ENCODE measurements around the gene NDFIP2. TPM values are rescaled to one million over a fixed set of nuclear protein-coding genes. Genes with fewer than 3 reads are reported as not detected.

The NDFIP2 gene
- total RNA-seq, 2 donors from 2014 or later: 84.2 to 130 TPM

- H3K9ac ChIP-seq (ENCODE audit: low read depth in 2 of 2, low read length in 2 of 2): no peak overlapping the region
- intact Hi-C loops (cut with DNase I): no loop called here
- no peaks in the 10 kb centered on the region for H3K27me3 ChIP-seq
- no peak for TF ChIP-seq CTCF (IDR thresholded peaks at IDR 0.05)
- H3K4me1 ChIP-seq: no peaks in the 10 kb centered on the region
- DNase-seq: no peak
- no peak overlapping the region for H3K4me3 ChIP-seq
- no peaks in the 10 kb centered on the region for H3K36me3 ChIP-seq
- H3K9me3 ChIP-seq: no peaks in the 10 kb centered on the region
- no peak overlapping the region for H3K27ac ChIP-seq
These were observed 68.6 kb downstream of the NDFIP2 start for GRCh38 chr13:79549355-79550106.

DNA sequence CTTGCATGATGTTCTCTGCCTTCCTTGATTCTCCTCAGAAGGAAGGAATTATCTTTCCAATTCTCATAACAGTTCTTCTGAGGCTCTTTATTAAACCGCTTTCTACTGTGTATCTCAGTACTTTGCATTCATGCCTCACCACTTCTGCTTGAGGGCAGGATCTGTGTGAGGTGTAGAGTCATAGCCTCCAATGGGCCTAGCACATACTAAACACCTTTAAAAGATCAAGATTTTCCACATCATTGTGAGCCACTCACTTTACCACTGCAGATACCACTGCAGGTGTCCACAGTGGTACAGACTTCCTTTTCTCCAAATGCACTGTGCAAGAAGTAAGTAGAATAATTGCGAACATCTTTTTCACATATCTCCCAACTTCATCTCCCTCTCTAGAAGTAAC lies 76.7 kb downstream of the NDFIP2 start:
- no peaks in the 10 kb centered on the region for H3K27me3 ChIP-seq
- no peak for DNase-seq
- no peak overlapping the region for H3K9ac ChIP-seq (ENCODE audit: low read depth in 2 of 2, low read length in 2 of 2)
- no peak overlapping the region for H3K27ac ChIP-seq
- intact Hi-C loops (cut with DNase I): no loop called here
- no peaks in the 10 kb centered on the region for H3K4me1 ChIP-seq
- no peaks in the 10 kb centered on the region for H3K36me3 ChIP-seq
- no peaks in the 10 kb centered on the region for H3K9me3 ChIP-seq
- H3K4me3 ChIP-seq: no peak overlapping the region
- TF ChIP-seq CTCF (IDR thresholded peaks at IDR 0.05): no peak

DNA sequence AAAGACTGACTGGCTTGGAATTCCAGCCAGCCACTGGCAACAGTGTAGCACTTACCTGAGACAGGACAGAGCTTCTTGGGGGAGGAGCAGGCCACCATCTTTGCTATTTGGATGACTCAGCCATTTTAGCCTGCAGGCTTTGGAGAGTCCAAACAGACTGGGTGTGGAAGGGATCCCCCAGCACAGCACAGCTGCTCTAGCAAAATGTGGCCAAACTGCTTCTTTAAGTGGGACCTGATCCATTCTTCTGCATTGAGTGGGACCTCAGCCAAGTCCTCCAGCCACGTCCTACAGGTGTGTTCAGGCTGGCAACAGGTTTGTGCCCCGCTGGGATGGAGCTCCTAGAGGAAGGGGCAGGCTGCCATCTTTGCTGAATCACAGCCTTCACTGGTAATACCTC lies 80.0 kb downstream of the NDFIP2 start:
- no peaks in the 10 kb centered on the region for H3K4me1 ChIP-seq
- H3K9me3 ChIP-seq: no peaks in the 10 kb centered on the region
- DNase-seq: no peak
- no peaks in the 10 kb centered on the region for H3K36me3 ChIP-seq
- intact Hi-C loops (cut with DNase I): no loop called here
- H3K4me3 ChIP-seq: no peak overlapping the region
- H3K9ac ChIP-seq (ENCODE audit: low read depth in 2 of 2, low read length in 2 of 2): no peak overlapping the region
- no peak for TF ChIP-seq CTCF (IDR thresholded peaks at IDR 0.05)
- H3K27ac ChIP-seq: no peak overlapping the region
- no peaks in the 10 kb centered on the region for H3K27me3 ChIP-seq

- Histone ChIP-seq H3K4me3 (no peak overlapping the region), H3K27me3 (no peaks in the 10 kb centered on the region), H3K36me3 (no peaks in the 10 kb centered on the region), H3K4me1 (no peaks in the 10 kb centered on the region), H3K9me3 (no peaks in the 10 kb centered on the region), H3K27ac (no peak overlapping the region), H3K9ac (ENCODE audit: low read depth in 2 of 2, low read length in 2 of 2) (no peak overlapping the region)
- intact Hi-C loops (cut with DNase I): no loop called here
- no peak for DNase-seq
- no peak for TF ChIP-seq CTCF (IDR thresholded peaks at IDR 0.05)
These were observed 81.6 kb downstream of the NDFIP2 start for GRCh38 chr13:79562557-79562956.

DNA sequence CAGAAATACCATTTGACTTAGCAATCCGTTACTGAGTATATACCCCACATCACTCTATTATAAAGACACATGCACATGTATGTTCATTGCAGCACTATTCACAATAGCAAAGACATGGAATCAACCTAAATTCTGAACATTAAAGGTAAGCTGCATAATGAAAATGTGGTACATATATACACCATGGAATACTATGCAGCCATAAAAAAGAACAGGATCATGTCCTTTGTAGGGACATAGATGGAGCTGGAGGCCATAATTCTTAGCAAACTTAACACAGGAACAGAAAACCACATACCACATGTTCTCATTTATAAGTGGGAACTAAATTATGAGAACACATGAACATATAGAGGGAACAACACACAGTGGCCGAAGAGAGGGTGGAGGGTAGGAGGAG lies 85.2 kb downstream of the NDFIP2 start:
- Histone ChIP-seq H3K27me3 (no peaks in the 10 kb centered on the region), H3K4me1 (no peaks in the 10 kb centered on the region), H3K9me3 (no peaks in the 10 kb centered on the region), H3K9ac (ENCODE audit: low read depth in 2 of 2, low read length in 2 of 2) (no peak overlapping the region), H3K36me3 (no peaks in the 10 kb centered on the region), H3K4me3 (no peak overlapping the region), H3K27ac (no peak overlapping the region)
- no peak for TF ChIP-seq CTCF (IDR thresholded peaks at IDR 0.05)
- DNase-seq: no peak
- intact Hi-C loops (cut with DNase I): no loop called here
